H1 (cell line): Measurements from ENCODE around the gene KRT3. TPM values are rescaled to one million over a fixed set of nuclear protein-coding genes. Genes with fewer than 3 reads are reported as not detected.

ENCODE experiments used
- BACH1 ChIP-seq: IDR thresholded peaks from 2 replicates; pipeline ENCODE4 v1.6.1; 2012; ENCODE audit warnings: low read length, improper control_type of control experiment
- EZH2 ChIP-seq: fragments of 200-600 bp; sonication (generic); IDR thresholded peaks from 2 replicates; pipeline ENCODE4 v1.7.1; 2012; ENCODE audit warnings: low read depth, mild to moderate bottlenecking, moderate library complexity, low read length, inconsistent platforms; ENCODE audit not compliant: severe bottlenecking
- TEAD4 ChIP-seq: IDR thresholded peaks from 2 replicates; pipeline ENCODE4 v1.6.1; 2012; ENCODE audit warnings: low read depth, low read length, inconsistent platforms, mixed read lengths
- polyA plus RNA-seq, 7 experiments: library from polyadenylated mRNA; depleted of rRNA in 3 of 7; stranded (reverse) in 5 of 7; unstranded in 2 of 7; fragments of >200 nt in 5 of 7; fragments of 200-250 nt in 2 of 7; gene quantifications; 1 replicate in 5 of 7; 2 replicates in 1 of 7; 4 replicates in 1 of 7; pipeline versions ENCODE4 v1.2.1 to v1.2.3, GENCODE V29; 2011 to 2013; ENCODE audit warnings: missing spikeins in 2 of 7, mixed read lengths in 2 of 7
- total RNA-seq: library from RNA; stranded (reverse); fragmentation: NEBNext Ultra II Directional; extraction: Animal tissue kit (Norgen Biotek cat#: 25700); gene quantifications from 2 replicates; pipeline ENCODE4 v1.2.1, GENCODE V29; 2021

Gene KRT3
- total and polyA plus RNA-seq, 2 of the 8 experiments (the other 6 are each of a cell fraction or from before 2014, with no cell fraction given) = not detected

DNA sequence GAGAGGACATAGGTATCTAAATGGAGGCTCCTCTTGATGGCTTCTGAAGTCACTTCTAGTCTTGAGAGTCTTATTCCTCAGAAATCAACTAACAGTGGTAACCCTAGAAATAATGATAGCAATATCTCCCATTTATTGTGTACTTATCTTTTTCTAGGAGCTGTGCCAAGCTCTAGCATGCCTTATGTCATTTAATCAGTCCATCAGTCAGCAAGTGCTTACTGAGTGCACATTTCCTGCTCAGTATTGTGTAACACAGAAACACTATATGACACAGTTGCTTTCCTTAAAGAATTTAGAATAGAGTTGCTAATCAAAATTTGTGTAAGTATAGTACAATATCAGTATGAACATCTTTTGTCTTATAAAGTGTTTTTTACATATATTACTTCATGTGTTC is 55.3 kb downstream of the KRT3 start (continued):
- TF ChIP-seq TEAD4 (no peak), BACH1 (no peak), EZH2 (no peak)
